ENCODE measurements around the gene FMNL2.

FMNL2 gene

GRCh38 chr2:152344579-152345195 is 9.7 kb downstream of the FMNL2 start:
- H3K4me3 ChIP-seq (ENCODE audit: low read length in 2 of 2): no peak overlapping the region
- no peak overlapping the region for H4K8ac ChIP-seq (ENCODE audit: low read depth, low read length)
- H3K23ac ChIP-seq (ENCODE audit: low read depth, low read length, poor library complexity): no peak overlapping the region
- no peaks in the 10 kb centered on the region for H3K9me3 ChIP-seq (replicated peaks in 1 of 2; ENCODE audit: control insufficient read depth in 2 of 2, insufficient read depth in 1 of 2, low read depth in 1 of 2, low read length in 2 of 2)
- H2BK120ac ChIP-seq (ENCODE audit: low read depth, low read length): no peak overlapping the region
- no peak overlapping the region for H3K27ac ChIP-seq (replicated peaks; ENCODE audit: low read length)
- H3K36me3 ChIP-seq (replicated peaks in 1 of 2; ENCODE audit: control insufficient read depth in 2 of 2, insufficient read depth in 2 of 2, low read length in 2 of 2): peaks cover 2 to 83% of the 10 kb centered on the region in 2 donors
- no peak overlapping the region for H2BK15ac ChIP-seq (ENCODE audit: low read length)
- H2BK5ac ChIP-seq (ENCODE audit: low read length): no peak overlapping the region
- no peak overlapping the region for H3K4ac ChIP-seq (ENCODE audit: low read length)
- no peak overlapping the region for H3K4me2 ChIP-seq (ENCODE audit: insufficient read depth, low read length, poor library complexity, severe bottlenecking)
- no peak overlapping the region for H3K14ac ChIP-seq (ENCODE audit: low read length)
- H4K91ac ChIP-seq (ENCODE audit: low read depth, low read length, poor library complexity): no peak overlapping the region
- no peak overlapping the region for H2AK5ac ChIP-seq (ENCODE audit: low read depth, low read length)
- H2BK12ac ChIP-seq (ENCODE audit: low read length): no peak overlapping the region
- no peak overlapping the region for H3K18ac ChIP-seq (ENCODE audit: low read length)
- H3K27me3 ChIP-seq (ENCODE audit: control insufficient read depth in 3 of 3, insufficient read depth in 3 of 3, low read depth in 1 of 3, low read length in 3 of 3): no peaks in the 10 kb centered on the region
- peaks cover 5% of the 10 kb centered on the region for H3K79me1 ChIP-seq (ENCODE audit: low read depth, low read length)
- no peak overlapping the region for H2AFZ ChIP-seq (ENCODE audit: low read length)
- no peak overlapping the region for H3K9ac ChIP-seq (ENCODE audit: low read depth, low read length, poor library complexity)
- H3K4me1 ChIP-seq (ENCODE audit: control insufficient read depth in 2 of 2, insufficient read depth in 1 of 2, low read depth in 1 of 2, low read length in 2 of 2): peaks cover 0 to 10% of the 10 kb centered on the region in 2 donors
- DNase-seq (ENCODE audit: low spot score): no peak

DNA sequence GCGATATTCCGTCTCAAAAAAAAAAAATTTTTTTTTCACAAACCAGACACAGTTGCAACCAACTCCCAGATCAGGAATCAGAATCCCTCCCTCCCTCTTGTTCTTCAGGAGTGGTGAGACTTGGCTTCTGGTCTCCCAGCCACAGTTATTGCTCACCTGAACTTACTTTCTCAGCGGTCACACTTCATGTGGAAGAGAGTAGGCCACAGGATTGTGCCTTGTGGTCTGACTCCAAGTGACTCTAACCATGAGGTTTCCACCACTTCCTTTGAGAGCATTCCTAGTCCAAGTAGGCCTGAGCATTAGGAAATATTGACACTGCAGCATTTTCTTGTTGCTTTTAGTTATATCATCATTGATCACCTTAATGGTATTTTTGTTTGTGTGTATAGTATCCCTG is 12.1 kb downstream of the FMNL2 start:
- H2BK15ac ChIP-seq (ENCODE audit: low read length): no peak overlapping the region
- no peak overlapping the region for H2BK120ac ChIP-seq (ENCODE audit: low read depth, low read length)
- H2BK5ac ChIP-seq (ENCODE audit: low read length): no peak overlapping the region
- no peaks in the 10 kb centered on the region for H3K9me3 ChIP-seq (replicated peaks in 1 of 2; ENCODE audit: control insufficient read depth in 2 of 2, insufficient read depth in 1 of 2, low read depth in 1 of 2, low read length in 2 of 2)
- no peaks in the 10 kb centered on the region for H3K27me3 ChIP-seq (ENCODE audit: control insufficient read depth in 3 of 3, insufficient read depth in 3 of 3, low read depth in 1 of 3, low read length in 3 of 3)
- H4K91ac ChIP-seq (ENCODE audit: low read depth, low read length, poor library complexity): no peak overlapping the region
- H3K14ac ChIP-seq (ENCODE audit: low read length): no peak overlapping the region
- H3K4me2 ChIP-seq (ENCODE audit: insufficient read depth, low read length, poor library complexity, severe bottlenecking): no peak overlapping the region
- H2BK12ac ChIP-seq (ENCODE audit: low read length): no peak overlapping the region
- no peak for DNase-seq (ENCODE audit: low spot score)
- H3K27ac ChIP-seq (replicated peaks; ENCODE audit: low read length): no peak overlapping the region
- no CpG with 5 or more reads among the region's 3 CpGs for WGBS, 2 donors (ENCODE audit: extremely low coverage in 2 of 2, insufficient read length in 2 of 2, insufficient replicate concordance in 1 of 2)
- H2AK5ac ChIP-seq (ENCODE audit: low read depth, low read length): no peak overlapping the region
- H3K79me1 ChIP-seq (ENCODE audit: low read depth, low read length): peaks cover 5% of the 10 kb centered on the region
- H3K9ac ChIP-seq (ENCODE audit: low read depth, low read length, poor library complexity): no peak overlapping the region
- H3K4ac ChIP-seq (ENCODE audit: low read length): no peak overlapping the region
- peaks cover 2 to 79% of the 10 kb centered on the region in 2 donors for H3K36me3 ChIP-seq (replicated peaks in 1 of 2; ENCODE audit: control insufficient read depth in 2 of 2, insufficient read depth in 2 of 2, low read length in 2 of 2)
- H3K23ac ChIP-seq (ENCODE audit: low read depth, low read length, poor library complexity): no peak overlapping the region
- no peak overlapping the region for H3K4me3 ChIP-seq (ENCODE audit: low read length in 2 of 2)
- H4K8ac ChIP-seq (ENCODE audit: low read depth, low read length): no peak overlapping the region
- H2AFZ ChIP-seq (ENCODE audit: low read length): no peak overlapping the region
- peaks cover 0 to 10% of the 10 kb centered on the region in 2 donors for H3K4me1 ChIP-seq (ENCODE audit: control insufficient read depth in 2 of 2, insufficient read depth in 1 of 2, low read depth in 1 of 2, low read length in 2 of 2)
- no peak overlapping the region for H3K18ac ChIP-seq (ENCODE audit: low read length)

GRCh38 chr2:152348388-152348787 is 13.4 kb downstream of the FMNL2 start:
- no peak overlapping the region for H3K23ac ChIP-seq (ENCODE audit: low read depth, low read length, poor library complexity)
- no peak overlapping the region for H2BK12ac ChIP-seq (ENCODE audit: low read length)
- H3K9ac ChIP-seq (ENCODE audit: low read depth, low read length, poor library complexity): no peak overlapping the region
- no peak overlapping the region for H3K14ac ChIP-seq (ENCODE audit: low read length)
- no CpG with 5 or more reads among the region's 3 CpGs for WGBS, 2 donors (ENCODE audit: extremely low coverage in 2 of 2, insufficient read length in 2 of 2, insufficient replicate concordance in 1 of 2)
- H3K9me3 ChIP-seq (replicated peaks in 1 of 2; ENCODE audit: control insufficient read depth in 2 of 2, insufficient read depth in 1 of 2, low read depth in 1 of 2, low read length in 2 of 2): no peaks in the 10 kb centered on the region
- H3K18ac ChIP-seq (ENCODE audit: low read length): no peak overlapping the region
- H3K4ac ChIP-seq (ENCODE audit: low read length): no peak overlapping the region
- H2AK5ac ChIP-seq (ENCODE audit: low read depth, low read length): no peak overlapping the region
- no peak for DNase-seq (ENCODE audit: low spot score)
- no peak overlapping the region for H3K4me3 ChIP-seq (ENCODE audit: low read length in 2 of 2)
- H3K4me2 ChIP-seq (ENCODE audit: insufficient read depth, low read length, poor library complexity, severe bottlenecking): no peak overlapping the region
- no peak overlapping the region for H4K91ac ChIP-seq (ENCODE audit: low read depth, low read length, poor library complexity)
- H2AFZ ChIP-seq (ENCODE audit: low read length): no peak overlapping the region
- peaks cover 5% of the 10 kb centered on the region for H3K79me1 ChIP-seq (ENCODE audit: low read depth, low read length)
- H4K8ac ChIP-seq (ENCODE audit: low read depth, low read length): no peak overlapping the region
- no peak overlapping the region for H3K27ac ChIP-seq (replicated peaks; ENCODE audit: low read length)
- peaks cover 0 to 10% of the 10 kb centered on the region in 2 donors for H3K4me1 ChIP-seq (ENCODE audit: control insufficient read depth in 2 of 2, insufficient read depth in 1 of 2, low read depth in 1 of 2, low read length in 2 of 2)
- no peak overlapping the region for H2BK5ac ChIP-seq (ENCODE audit: low read length)
- no peak overlapping the region for H2BK15ac ChIP-seq (ENCODE audit: low read length)
- peaks cover 2 to 72% of the 10 kb centered on the region in 2 donors for H3K36me3 ChIP-seq (replicated peaks in 1 of 2; ENCODE audit: control insufficient read depth in 2 of 2, insufficient read depth in 2 of 2, low read length in 2 of 2)
- no peak overlapping the region for H2BK120ac ChIP-seq (ENCODE audit: low read depth, low read length)
- no peaks in the 10 kb centered on the region for H3K27me3 ChIP-seq (ENCODE audit: control insufficient read depth in 3 of 3, insufficient read depth in 3 of 3, low read depth in 1 of 3, low read length in 3 of 3)

DNA sequence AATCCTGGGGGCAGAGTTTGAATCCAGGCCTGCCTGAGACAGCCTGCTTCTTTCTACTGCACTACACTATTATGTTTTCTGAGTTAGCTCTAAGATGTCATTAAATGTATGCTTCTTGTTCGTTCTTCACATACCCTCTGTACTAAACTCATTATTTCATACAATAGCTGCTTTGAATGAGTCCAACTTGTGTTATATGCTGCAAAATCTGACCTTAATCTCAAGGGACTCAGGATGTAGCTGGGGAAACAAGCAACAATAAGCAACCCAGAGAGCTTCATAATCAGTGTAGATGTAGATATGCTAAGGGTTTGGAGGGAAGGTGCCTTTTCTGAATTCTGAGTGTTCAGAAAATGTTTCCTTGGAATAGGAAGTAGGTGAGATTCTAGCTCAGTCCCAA is 14.4 kb downstream of the FMNL2 start:
- no peak overlapping the region for H3K9ac ChIP-seq (ENCODE audit: low read depth, low read length, poor library complexity)
- H3K4me3 ChIP-seq (ENCODE audit: low read length in 2 of 2): no peak overlapping the region
- no peak overlapping the region for H3K18ac ChIP-seq (ENCODE audit: low read length)
- peaks cover 0 to 3% of the 10 kb centered on the region in 2 donors for H3K9me3 ChIP-seq (replicated peaks in 1 of 2; ENCODE audit: control insufficient read depth in 2 of 2, insufficient read depth in 1 of 2, low read depth in 1 of 2, low read length in 2 of 2)
- no peak overlapping the region for H2BK12ac ChIP-seq (ENCODE audit: low read length)
- peaks cover 5% of the 10 kb centered on the region for H3K79me1 ChIP-seq (ENCODE audit: low read depth, low read length)
- no peak overlapping the region for H3K4me2 ChIP-seq (ENCODE audit: insufficient read depth, low read length, poor library complexity, severe bottlenecking)
- no peaks in the 10 kb centered on the region for H3K27me3 ChIP-seq (ENCODE audit: control insufficient read depth in 3 of 3, insufficient read depth in 3 of 3, low read depth in 1 of 3, low read length in 3 of 3)
- H2BK120ac ChIP-seq (ENCODE audit: low read depth, low read length): no peak overlapping the region
- peaks cover under 1 to 10% of the 10 kb centered on the region in 2 donors for H3K4me1 ChIP-seq (ENCODE audit: control insufficient read depth in 2 of 2, insufficient read depth in 1 of 2, low read depth in 1 of 2, low read length in 2 of 2)
- no peak overlapping the region for H2BK15ac ChIP-seq (ENCODE audit: low read length)
- H3K27ac ChIP-seq (replicated peaks; ENCODE audit: low read length): no peak overlapping the region
- H3K23ac ChIP-seq (ENCODE audit: low read depth, low read length, poor library complexity): no peak overlapping the region
- no peak overlapping the region for H2BK5ac ChIP-seq (ENCODE audit: low read length)
- H3K4ac ChIP-seq (ENCODE audit: low read length): no peak overlapping the region
- no peak overlapping the region for H2AFZ ChIP-seq (ENCODE audit: low read length)
- no CpG with 5 or more reads among the region's 1 CpG for WGBS, 2 donors (ENCODE audit: extremely low coverage in 2 of 2, insufficient read length in 2 of 2, insufficient replicate concordance in 1 of 2)
- H3K36me3 ChIP-seq (replicated peaks in 1 of 2; ENCODE audit: control insufficient read depth in 2 of 2, insufficient read depth in 2 of 2, low read length in 2 of 2): peaks cover 0 to 70% of the 10 kb centered on the region in 2 donors
- DNase-seq (ENCODE audit: low spot score): no peak
- H4K91ac ChIP-seq (ENCODE audit: low read depth, low read length, poor library complexity): no peak overlapping the region
- H2AK5ac ChIP-seq (ENCODE audit: low read depth, low read length): no peak overlapping the region
- H3K14ac ChIP-seq (ENCODE audit: low read length): no peak overlapping the region
- H4K8ac ChIP-seq (ENCODE audit: low read depth, low read length): no peak overlapping the region
